ENCODE data around the gene CEP112. TPM values are rescaled to one million over a fixed set of nuclear protein-coding genes. Genes with fewer than 3 reads are reported as not detected.

The CEP112 gene
- total and polyA plus RNA-seq, 2 of the 4 experiments (the other 2 are of a cell fraction), result 2.5 to 5.6 TPM

- no peak overlapping the region for H3K4me3 ChIP-seq (ENCODE audit: insufficient read depth, low read depth, low read length)
- dilution Hi-C loops (cut with HindIII; ENCODE audit: low sequenced_read_pairs, unreplicated experiment), result no loop called here
- intact Hi-C loops (cut with micrococcal nuclease), result no loop called here
- H2BK15ac ChIP-seq (ENCODE audit: low read depth, low read length), result no peak overlapping the region
- no peak for DNase-seq
- no peaks in the 10 kb centered on the region for H3K79me1 ChIP-seq (ENCODE audit: low read depth in 1 of 2, low read length in 2 of 2)
- no peak for ATAC-seq (ENCODE audit: low read depth)
- no peak overlapping the region for H2AFZ ChIP-seq (replicated peaks; ENCODE audit: low read length, poor library complexity)
- no peaks in the 10 kb centered on the region for H4K20me1 ChIP-seq (ENCODE audit: insufficient read depth, low read length)
- no peak overlapping the region for H3K4ac ChIP-seq (ENCODE audit: low read depth, low read length)
- ChIA-PET POLR2A (ENCODE audit: unreplicated experiment) (interaction anchor here (0.5 kb wide), 1 partner anchor 52 kb away, joined by 10 read pairs; no protein-coding TSS in a partner anchor), CTCF (interaction anchor here (0.6 kb wide), 1 partner anchor 178 kb away, joined by 11 read pairs; no protein-coding TSS in a partner anchor)
- WGBS, 2 experiments (ENCODE audit: extremely low coverage in 2 of 2, insufficient read length in 1 of 2), result no CpG with 5 or more reads among the region's 9 CpGs
- H2AK5ac ChIP-seq (ENCODE audit: low read depth, low read length), result no peak overlapping the region
- no TSS peak for BruUV-seq (replicated peaks)
- no peak overlapping the region for H2BK120ac ChIP-seq (ENCODE audit: low read depth, low read length)
- no peaks in the 10 kb centered on the region for H3K36me3 ChIP-seq (ENCODE audit: control insufficient read depth, insufficient read depth, low read length)
- H2AK9ac ChIP-seq (replicated peaks; ENCODE audit: low read depth, low read length, poor library complexity), result no peak overlapping the region
- H4K91ac ChIP-seq (ENCODE audit: insufficient read depth, low read depth, low read length), result no peak overlapping the region
- H4K5ac ChIP-seq (ENCODE audit: low read depth, low read length), result no peak overlapping the region
- H3K23ac ChIP-seq (ENCODE audit: low read depth, low read length), result no peak overlapping the region
- TF ChIP-seq CEBPB (IDR thresholded peaks at IDR 0.05; ENCODE audit: low read depth, low read length) (no peak), RFX5 (IDR thresholded peaks at IDR 0.05; ENCODE audit: low read depth, low read length) (no peak), MAZ (IDR thresholded peaks at IDR 0.05; ENCODE audit: borderline replicate concordance, low read depth, low read length) (no peak), SMC3 (IDR thresholded peaks at IDR 0.05; ENCODE audit: low read depth, low read length) (no peak), ELK1 (IDR thresholded peaks at IDR 0.05; ENCODE audit: borderline replicate concordance, low read depth, low read length) (no peak), RAD21 (IDR thresholded peaks at IDR 0.05; ENCODE audit: low read length) (no peak), CHD1 (IDR thresholded peaks at IDR 0.05; ENCODE audit: low read depth, low read length) (no peak), MAFK (IDR thresholded peaks at IDR 0.05; ENCODE audit: low read depth, low read length) (no peak), CTCF (conservative IDR thresholded peaks at IDR 0.05; ENCODE audit: low read depth, low read length) (no peak), MXI1 (IDR thresholded peaks at IDR 0.05; ENCODE audit: borderline replicate concordance, low read depth, low read length) (no peak), POLR2A (IDR thresholded peaks at IDR 0.05; ENCODE audit: low read depth, low read length) (no peak), BHLHE40 (IDR thresholded peaks at IDR 0.05; ENCODE audit: low read depth, low read length) (no peak), FOS (IDR thresholded peaks at IDR 0.05; ENCODE audit: low read depth, low read length) (no peak)
- TF ChIP-seq, protein P1, sequence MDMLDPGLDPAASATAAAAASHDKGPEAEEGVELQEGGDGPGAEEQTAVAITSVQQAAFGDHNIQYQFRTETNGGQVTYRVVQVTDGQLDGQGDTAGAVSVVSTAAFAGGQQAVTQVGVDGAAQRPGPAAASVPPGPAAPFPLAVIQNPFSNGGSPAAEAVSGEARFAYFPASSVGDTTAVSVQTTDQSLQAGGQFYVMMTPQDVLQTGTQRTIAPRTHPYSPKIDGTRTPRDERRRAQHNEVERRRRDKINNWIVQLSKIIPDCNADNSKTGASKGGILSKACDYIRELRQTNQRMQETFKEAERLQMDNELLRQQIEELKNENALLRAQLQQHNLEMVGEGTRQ (IDR thresholded peaks at IDR 0.05; ENCODE audit: low read depth, low read length), result no peak
- H2BK5ac ChIP-seq (ENCODE audit: low read depth, low read length, poor library complexity, severe bottlenecking), result no peak overlapping the region
- no peak overlapping the region for H2BK20ac ChIP-seq (ENCODE audit: low read depth, low read length)
- H3K56ac ChIP-seq (ENCODE audit: extremely low read depth, insufficient read depth, low read length), result no peak overlapping the region
- no peaks in the 10 kb centered on the region for H3K9me3 ChIP-seq (ENCODE audit: control insufficient read depth, insufficient read depth, low read length)
- H3K4me1 ChIP-seq (ENCODE audit: control insufficient read depth, insufficient read depth, low read length), result no peaks in the 10 kb centered on the region
- no peaks in the 10 kb centered on the region for H3K27me3 ChIP-seq (ENCODE audit: control insufficient read depth, insufficient read depth, low read length)
- H4K8ac ChIP-seq (ENCODE audit: low read depth in 2 of 2, low read length in 2 of 2), result no peak overlapping the region
- no peak overlapping the region for H3K4me2 ChIP-seq (ENCODE audit: low read depth, low read length)
- H3K14ac ChIP-seq (replicated peaks; ENCODE audit: low read depth, low read length), result no peak overlapping the region
- H3K9me1 ChIP-seq (ENCODE audit: insufficient read depth, low read length), result no peaks in the 10 kb centered on the region
- no peak overlapping the region for H3K18ac ChIP-seq (ENCODE audit: low read depth, low read length)
- in situ Hi-C loops (cut with MboI; ENCODE audit: low sequenced_read_pairs), result no loop called here
- no peak overlapping the region for H3K9ac ChIP-seq (ENCODE audit: low read depth, low read length)
- H3K27ac ChIP-seq (ENCODE audit: insufficient read depth, low read length), result no peak overlapping the region
These were observed 513.4 kb downstream of the CEP112 start for GRCh38 chr17:65678546-65678945.

Data from IMR-90 (cell line).